Transverse colon (tissue), 3 donors: ENCODE results near the gene ORM2.
"Not testable (repeated sequence)": the region's sequence is repeated elsewhere in the genome, so short reads cannot be mapped to it uniquely, and the experiment has no call there.

ENCODE experiments used
- EP300 ChIP-seq: sonication (generic); formaldehyde crosslinking; IDR thresholded peaks from one replicate; pipeline ENCODE4 v1.6.1; 2017; ENCODE audit warnings: antibody characterized with exemption, low read depth
- TF ChIP-seq, protein P1 (sequence below), 5 experiments: fragments of 200-600 bp in 3 of 5; fragments of 450-650 bp in 2 of 5; sonication (generic) in 3 of 5; IDR thresholded peaks; 1 replicate in 2 of 5; 2 replicates in 3 of 5; pipeline ENCODE4 v1.5.1; 2016 to 2017; ENCODE audit warnings: antibody characterized with exemption in 5 of 5, inconsistent platforms in 3 of 5, mild to moderate bottlenecking in 2 of 5, moderate library complexity in 1 of 5

DNA sequence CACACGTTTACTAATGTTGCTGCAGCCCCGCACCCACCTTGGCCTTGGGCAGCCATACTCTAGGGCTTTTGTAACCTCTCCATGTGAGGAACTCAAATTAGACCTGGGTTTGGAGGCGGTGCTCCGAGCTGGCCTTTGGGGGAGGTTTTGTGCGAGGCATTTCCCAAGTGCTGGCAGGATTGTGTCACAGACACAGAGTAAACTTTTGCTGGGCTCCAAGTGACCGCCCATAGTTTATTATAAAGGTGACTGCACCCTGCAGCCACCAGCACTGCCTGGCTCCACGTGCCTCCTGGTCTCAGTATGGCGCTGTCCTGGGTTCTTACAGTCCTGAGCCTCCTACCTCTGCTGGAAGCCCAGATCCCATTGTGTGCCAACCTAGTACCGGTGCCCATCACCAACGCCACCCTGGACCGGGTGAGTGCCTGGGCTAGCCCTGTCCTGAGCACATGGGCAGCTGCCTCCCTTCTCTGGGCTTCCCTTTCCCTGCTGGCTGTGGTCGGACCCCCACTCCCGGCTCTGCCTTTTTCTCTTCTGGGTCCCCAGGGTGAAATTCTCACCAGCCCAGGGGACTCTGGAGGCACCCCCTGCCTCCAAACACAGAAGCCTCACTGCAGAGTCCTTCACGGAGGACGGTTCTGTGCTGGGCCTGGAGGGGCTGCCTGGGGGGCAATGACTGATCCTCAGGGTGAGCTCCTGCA lies 6.7 kb upstream of the ORM2 start, which contains the start of gene ORM1:
- TF ChIP-seq, protein P1, sequence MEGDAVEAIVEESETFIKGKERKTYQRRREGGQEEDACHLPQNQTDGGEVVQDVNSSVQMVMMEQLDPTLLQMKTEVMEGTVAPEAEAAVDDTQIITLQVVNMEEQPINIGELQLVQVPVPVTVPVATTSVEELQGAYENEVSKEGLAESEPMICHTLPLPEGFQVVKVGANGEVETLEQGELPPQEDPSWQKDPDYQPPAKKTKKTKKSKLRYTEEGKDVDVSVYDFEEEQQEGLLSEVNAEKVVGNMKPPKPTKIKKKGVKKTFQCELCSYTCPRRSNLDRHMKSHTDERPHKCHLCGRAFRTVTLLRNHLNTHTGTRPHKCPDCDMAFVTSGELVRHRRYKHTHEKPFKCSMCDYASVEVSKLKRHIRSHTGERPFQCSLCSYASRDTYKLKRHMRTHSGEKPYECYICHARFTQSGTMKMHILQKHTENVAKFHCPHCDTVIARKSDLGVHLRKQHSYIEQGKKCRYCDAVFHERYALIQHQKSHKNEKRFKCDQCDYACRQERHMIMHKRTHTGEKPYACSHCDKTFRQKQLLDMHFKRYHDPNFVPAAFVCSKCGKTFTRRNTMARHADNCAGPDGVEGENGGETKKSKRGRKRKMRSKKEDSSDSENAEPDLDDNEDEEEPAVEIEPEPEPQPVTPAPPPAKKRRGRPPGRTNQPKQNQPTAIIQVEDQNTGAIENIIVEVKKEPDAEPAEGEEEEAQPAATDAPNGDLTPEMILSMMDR (IDR thresholded peaks at IDR 0.05): not testable (repeated sequence)
- not testable (repeated sequence) for TF ChIP-seq EP300
